Stimulated activated CD4-positive, alpha-beta T cell treated with anti-CD3 and anti-CD28 coated beads, Interleukin-1b, Interleukin-23, amount 100 ng/mL, for 4 hours (primary cell): ENCODE results near the gene AFP.

Experiments
- DNase-seq, 2 donors: peaks; one replicate each; pipeline ENCODE4 v3.0.0-alpha.2; 2020; ENCODE audit warnings: low read depth in 2 of 2

The AFP gene

GRCh38 chr4:73459048-73459421, 23.0 kb downstream of the AFP start:
- no peak for DNase-seq

GRCh38 chr4:73460913-73461522, 25.0 kb downstream of the AFP start:
- no peak for DNase-seq

- DNase-seq = no peak
Measured at GRCh38 chr4:73468170-73468569, 32.1 kb downstream of the AFP start.

- DNase-seq = no peak
Measured at GRCh38 chr4:73470728-73471127, 34.7 kb downstream of the AFP start.

- DNase-seq = no peak
Measured at GRCh38 chr4:73477176-73477575, 41.2 kb downstream of the AFP start.

- no peak for DNase-seq
Measured at GRCh38 chr4:73479323-73479722, 43.3 kb downstream of the AFP start.

GRCh38 chr4:73481358-73481757, 45.3 kb downstream of the AFP start, which contains the start of gene AFM:
TSS of gene AFM (plus strand) at chr4:73481745. CDS start at chr4:73481776, 31 bp downstream.
- DNase-seq = no peak

GRCh38 chr4:73485085-73485484, 49.1 kb downstream of the AFP start:
- DNase-seq = no peak

GRCh38 chr4:73485596-73485995, 49.6 kb downstream of the AFP start:
- DNase-seq = no peak

GRCh38 chr4:73486497-73486896, 50.5 kb downstream of the AFP start:
- DNase-seq = no peak

- no peak for DNase-seq
Measured at GRCh38 chr4:73487233-73487632, 51.2 kb downstream of the AFP start.

- DNase-seq = no peak
Measured at GRCh38 chr4:73499996-73500765, 64.2 kb downstream of the AFP start.

GRCh38 chr4:73501664-73502265, 65.7 kb downstream of the AFP start:
- DNase-seq = no peak

- no peak for DNase-seq
Measured at GRCh38 chr4:73505567-73505966, 69.5 kb downstream of the AFP start.
